K562 (cell line): Measurements from ENCODE around the gene KLHL22. TPM values are rescaled to one million over a fixed set of nuclear protein-coding genes. Genes with fewer than 3 reads are reported as not detected.

Experiments used
- ESRRA ChIP-seq: fragments of 450-650 bp; IDR thresholded peaks from 2 replicates; pipeline ENCODE4 v1.6.1; 2014; ENCODE audit warnings: low read depth, mild to moderate bottlenecking, moderate library complexity, borderline replicate concordance
- KDM5B ChIP-seq: fragments of 200-600 bp; sonication (generic); IDR thresholded peaks from 2 replicates; pipeline ENCODE4 v1.6.1; 2012; ENCODE audit warnings: low read depth, mild to moderate bottlenecking, moderate library complexity, low read length, control low read depth, inconsistent platforms; ENCODE audit not compliant: insufficient replicate concordance
- KLF16 ChIP-seq: IDR thresholded peaks from 2 replicates; pipeline ENCODE4 v1.6.1; 2016; ENCODE audit warnings: antibody characterized with exemption
- NCOA6 ChIP-seq: fragments of 450-650 bp; IDR thresholded peaks from 2 replicates; pipeline ENCODE4 v1.6.1; 2017; ENCODE audit warnings: mild to moderate bottlenecking
- SRSF7 ChIP-seq: fragments of 200-400 bp; formaldehyde crosslinking; optimal IDR thresholded peaks from 2 replicates; pipeline ENCODE3; 2017; ENCODE audit warnings: mild to moderate bottlenecking, low read depth, low read length
- polyA plus RNA-seq, 8 experiments: library from polyadenylated mRNA; depleted of rRNA in 4 of 8; stranded (reverse) in 5 of 8; unstranded in 3 of 8; fragments of >200 nt; fragmentation: Nextera tagmentation in 2 of 8; fragmentation: Illumina TruSeq in 1 of 8; extraction: Ambion mirVana in 2 of 8; extraction: Trizol in 1 of 8; gene quantifications; 2 replicates each; pipeline versions ENCODE4 v1.2.1 to v1.2.3, GENCODE V29; 2011 to 2014; ENCODE audit warnings: inconsistent platforms in 1 of 8, missing spikeins in 1 of 8
- total RNA-seq, 7 experiments: library from RNA; depleted of rRNA in 6 of 7; stranded (reverse); fragments of >200 nt in 6 of 7; fragmentation: Illumina TruSeq in 2 of 7; extraction: Trizol in 2 of 7; gene quantifications; 2 replicates each; pipeline versions ENCODE4 v1.2.1 to v1.2.3, GENCODE V29; 2011 to 2021; ENCODE audit warnings: low replicate concordance in 1 of 7
- TF ChIP-seq, protein P1 (sequence below): fragments of 200-600 bp; sonication (generic); IDR thresholded peaks from one replicate; pipeline ENCODE4 v1.6.1; 2012; ENCODE audit warnings: mild to moderate bottlenecking, low read depth, low read length, inconsistent platforms
- TF ChIP-seq, protein P2 (sequence below): fragments of 450-650 bp; formaldehyde crosslinking; IDR thresholded peaks from 2 replicates; pipeline ENCODE4 v1.4.0; 2020; ENCODE audit warnings: mild to moderate bottlenecking, moderate library complexity
- TF ChIP-seq, protein P3 (sequence below): sonication (generic); formaldehyde crosslinking; IDR thresholded peaks from 2 replicates; pipeline ENCODE4 v1.8.1; 2023; ENCODE audit warnings: mild to moderate bottlenecking, missing genetic modification reagents, moderate library complexity
- TF ChIP-seq, protein P4 (sequence below): fragments of 250-450 bp; sonication (Bioruptor Pico); IDR thresholded peaks from 2 replicates; pipeline ENCODE4 v1.4.0; 2020; ENCODE audit warnings: mild to moderate bottlenecking, moderate library complexity, borderline replicate concordance

The KLHL22 gene
- total and polyA plus RNA-seq, 9 of the 15 experiments (the other 6 are each of a cell fraction or from before 2014, with no cell fraction given) = 1.3 to 25.6 (median 15.2) TPM

DNA sequence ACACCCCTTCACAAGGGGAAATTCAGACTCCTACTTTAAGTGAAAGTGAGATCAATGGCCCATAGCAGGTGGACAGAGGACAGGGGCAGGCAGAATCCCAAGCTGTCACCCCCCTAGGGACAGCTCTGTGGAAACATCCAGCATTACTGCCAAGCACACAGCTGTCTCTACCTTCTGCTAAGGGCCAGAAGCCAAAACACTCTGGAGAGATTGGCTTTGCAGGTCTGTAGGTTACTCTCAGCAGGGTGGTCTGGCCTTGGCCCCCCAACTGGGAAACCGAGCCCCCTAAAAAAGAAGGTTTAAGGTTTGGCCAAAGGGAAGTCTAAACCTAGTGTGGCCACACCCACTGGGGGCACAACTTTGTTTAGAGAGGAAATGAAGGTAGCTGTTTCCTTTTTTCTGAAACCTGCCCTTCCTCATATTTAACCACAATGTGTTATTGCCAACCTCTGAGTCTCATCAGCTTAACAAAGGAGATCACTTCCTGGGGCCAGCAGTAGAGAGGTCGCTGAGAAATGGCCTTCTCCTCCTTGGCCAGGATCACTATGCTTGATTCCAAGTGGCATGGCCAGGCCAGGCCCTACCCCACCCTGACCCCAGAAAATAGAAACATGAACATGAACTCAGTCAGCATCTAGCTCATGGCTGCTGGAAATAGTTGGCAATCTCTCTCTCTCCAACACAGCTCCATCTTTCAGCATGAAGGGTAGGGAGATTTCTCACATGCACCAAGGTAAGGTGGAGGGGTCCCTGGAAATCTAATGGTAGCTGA lies 32.1 kb downstream of the KLHL22 start (continued):
- TF ChIP-seq, protein P1, sequence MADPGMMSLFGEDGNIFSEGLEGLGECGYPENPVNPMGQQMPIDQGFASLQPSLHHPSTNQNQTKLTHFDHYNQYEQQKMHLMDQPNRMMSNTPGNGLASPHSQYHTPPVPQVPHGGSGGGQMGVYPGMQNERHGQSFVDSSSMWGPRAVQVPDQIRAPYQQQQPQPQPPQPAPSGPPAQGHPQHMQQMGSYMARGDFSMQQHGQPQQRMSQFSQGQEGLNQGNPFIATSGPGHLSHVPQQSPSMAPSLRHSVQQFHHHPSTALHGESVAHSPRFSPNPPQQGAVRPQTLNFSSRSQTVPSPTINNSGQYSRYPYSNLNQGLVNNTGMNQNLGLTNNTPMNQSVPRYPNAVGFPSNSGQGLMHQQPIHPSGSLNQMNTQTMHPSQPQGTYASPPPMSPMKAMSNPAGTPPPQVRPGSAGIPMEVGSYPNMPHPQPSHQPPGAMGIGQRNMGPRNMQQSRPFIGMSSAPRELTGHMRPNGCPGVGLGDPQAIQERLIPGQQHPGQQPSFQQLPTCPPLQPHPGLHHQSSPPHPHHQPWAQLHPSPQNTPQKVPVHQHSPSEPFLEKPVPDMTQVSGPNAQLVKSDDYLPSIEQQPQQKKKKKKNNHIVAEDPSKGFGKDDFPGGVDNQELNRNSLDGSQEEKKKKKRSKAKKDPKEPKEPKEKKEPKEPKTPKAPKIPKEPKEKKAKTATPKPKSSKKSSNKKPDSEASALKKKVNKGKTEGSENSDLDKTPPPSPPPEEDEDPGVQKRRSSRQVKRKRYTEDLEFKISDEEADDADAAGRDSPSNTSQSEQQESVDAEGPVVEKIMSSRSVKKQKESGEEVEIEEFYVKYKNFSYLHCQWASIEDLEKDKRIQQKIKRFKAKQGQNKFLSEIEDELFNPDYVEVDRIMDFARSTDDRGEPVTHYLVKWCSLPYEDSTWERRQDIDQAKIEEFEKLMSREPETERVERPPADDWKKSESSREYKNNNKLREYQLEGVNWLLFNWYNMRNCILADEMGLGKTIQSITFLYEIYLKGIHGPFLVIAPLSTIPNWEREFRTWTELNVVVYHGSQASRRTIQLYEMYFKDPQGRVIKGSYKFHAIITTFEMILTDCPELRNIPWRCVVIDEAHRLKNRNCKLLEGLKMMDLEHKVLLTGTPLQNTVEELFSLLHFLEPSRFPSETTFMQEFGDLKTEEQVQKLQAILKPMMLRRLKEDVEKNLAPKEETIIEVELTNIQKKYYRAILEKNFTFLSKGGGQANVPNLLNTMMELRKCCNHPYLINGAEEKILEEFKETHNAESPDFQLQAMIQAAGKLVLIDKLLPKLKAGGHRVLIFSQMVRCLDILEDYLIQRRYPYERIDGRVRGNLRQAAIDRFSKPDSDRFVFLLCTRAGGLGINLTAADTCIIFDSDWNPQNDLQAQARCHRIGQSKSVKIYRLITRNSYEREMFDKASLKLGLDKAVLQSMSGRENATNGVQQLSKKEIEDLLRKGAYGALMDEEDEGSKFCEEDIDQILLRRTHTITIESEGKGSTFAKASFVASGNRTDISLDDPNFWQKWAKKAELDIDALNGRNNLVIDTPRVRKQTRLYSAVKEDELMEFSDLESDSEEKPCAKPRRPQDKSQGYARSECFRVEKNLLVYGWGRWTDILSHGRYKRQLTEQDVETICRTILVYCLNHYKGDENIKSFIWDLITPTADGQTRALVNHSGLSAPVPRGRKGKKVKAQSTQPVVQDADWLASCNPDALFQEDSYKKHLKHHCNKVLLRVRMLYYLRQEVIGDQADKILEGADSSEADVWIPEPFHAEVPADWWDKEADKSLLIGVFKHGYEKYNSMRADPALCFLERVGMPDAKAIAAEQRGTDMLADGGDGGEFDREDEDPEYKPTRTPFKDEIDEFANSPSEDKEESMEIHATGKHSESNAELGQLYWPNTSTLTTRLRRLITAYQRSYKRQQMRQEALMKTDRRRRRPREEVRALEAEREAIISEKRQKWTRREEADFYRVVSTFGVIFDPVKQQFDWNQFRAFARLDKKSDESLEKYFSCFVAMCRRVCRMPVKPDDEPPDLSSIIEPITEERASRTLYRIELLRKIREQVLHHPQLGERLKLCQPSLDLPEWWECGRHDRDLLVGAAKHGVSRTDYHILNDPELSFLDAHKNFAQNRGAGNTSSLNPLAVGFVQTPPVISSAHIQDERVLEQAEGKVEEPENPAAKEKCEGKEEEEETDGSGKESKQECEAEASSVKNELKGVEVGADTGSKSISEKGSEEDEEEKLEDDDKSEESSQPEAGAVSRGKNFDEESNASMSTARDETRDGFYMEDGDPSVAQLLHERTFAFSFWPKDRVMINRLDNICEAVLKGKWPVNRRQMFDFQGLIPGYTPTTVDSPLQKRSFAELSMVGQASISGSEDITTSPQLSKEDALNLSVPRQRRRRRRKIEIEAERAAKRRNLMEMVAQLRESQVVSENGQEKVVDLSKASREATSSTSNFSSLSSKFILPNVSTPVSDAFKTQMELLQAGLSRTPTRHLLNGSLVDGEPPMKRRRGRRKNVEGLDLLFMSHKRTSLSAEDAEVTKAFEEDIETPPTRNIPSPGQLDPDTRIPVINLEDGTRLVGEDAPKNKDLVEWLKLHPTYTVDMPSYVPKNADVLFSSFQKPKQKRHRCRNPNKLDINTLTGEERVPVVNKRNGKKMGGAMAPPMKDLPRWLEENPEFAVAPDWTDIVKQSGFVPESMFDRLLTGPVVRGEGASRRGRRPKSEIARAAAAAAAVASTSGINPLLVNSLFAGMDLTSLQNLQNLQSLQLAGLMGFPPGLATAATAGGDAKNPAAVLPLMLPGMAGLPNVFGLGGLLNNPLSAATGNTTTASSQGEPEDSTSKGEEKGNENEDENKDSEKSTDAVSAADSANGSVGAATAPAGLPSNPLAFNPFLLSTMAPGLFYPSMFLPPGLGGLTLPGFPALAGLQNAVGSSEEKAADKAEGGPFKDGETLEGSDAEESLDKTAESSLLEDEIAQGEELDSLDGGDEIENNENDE = peak; percentile 25
- TF ChIP-seq SRSF7 = no peak
- no peak for TF ChIP-seq NCOA6
- TF ChIP-seq, protein P2, sequence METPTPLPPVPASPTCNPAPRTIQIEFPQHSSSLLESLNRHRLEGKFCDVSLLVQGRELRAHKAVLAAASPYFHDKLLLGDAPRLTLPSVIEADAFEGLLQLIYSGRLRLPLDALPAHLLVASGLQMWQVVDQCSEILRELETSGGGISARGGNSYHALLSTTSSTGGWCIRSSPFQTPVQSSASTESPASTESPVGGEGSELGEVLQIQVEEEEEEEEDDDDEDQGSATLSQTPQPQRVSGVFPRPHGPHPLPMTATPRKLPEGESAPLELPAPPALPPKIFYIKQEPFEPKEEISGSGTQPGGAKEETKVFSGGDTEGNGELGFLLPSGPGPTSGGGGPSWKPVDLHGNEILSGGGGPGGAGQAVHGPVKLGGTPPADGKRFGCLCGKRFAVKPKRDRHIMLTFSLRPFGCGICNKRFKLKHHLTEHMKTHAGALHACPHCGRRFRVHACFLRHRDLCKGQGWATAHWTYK = no peak
- TF ChIP-seq KDM5B = peak; percentile 38
- no peak for TF ChIP-seq ESRRA
- TF ChIP-seq, protein P3, sequence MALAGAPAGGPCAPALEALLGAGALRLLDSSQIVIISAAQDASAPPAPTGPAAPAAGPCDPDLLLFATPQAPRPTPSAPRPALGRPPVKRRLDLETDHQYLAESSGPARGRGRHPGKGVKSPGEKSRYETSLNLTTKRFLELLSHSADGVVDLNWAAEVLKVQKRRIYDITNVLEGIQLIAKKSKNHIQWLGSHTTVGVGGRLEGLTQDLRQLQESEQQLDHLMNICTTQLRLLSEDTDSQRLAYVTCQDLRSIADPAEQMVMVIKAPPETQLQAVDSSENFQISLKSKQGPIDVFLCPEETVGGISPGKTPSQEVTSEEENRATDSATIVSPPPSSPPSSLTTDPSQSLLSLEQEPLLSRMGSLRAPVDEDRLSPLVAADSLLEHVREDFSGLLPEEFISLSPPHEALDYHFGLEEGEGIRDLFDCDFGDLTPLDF (CRISPR knock-in tag) = no peak
- TF ChIP-seq, protein P4, sequence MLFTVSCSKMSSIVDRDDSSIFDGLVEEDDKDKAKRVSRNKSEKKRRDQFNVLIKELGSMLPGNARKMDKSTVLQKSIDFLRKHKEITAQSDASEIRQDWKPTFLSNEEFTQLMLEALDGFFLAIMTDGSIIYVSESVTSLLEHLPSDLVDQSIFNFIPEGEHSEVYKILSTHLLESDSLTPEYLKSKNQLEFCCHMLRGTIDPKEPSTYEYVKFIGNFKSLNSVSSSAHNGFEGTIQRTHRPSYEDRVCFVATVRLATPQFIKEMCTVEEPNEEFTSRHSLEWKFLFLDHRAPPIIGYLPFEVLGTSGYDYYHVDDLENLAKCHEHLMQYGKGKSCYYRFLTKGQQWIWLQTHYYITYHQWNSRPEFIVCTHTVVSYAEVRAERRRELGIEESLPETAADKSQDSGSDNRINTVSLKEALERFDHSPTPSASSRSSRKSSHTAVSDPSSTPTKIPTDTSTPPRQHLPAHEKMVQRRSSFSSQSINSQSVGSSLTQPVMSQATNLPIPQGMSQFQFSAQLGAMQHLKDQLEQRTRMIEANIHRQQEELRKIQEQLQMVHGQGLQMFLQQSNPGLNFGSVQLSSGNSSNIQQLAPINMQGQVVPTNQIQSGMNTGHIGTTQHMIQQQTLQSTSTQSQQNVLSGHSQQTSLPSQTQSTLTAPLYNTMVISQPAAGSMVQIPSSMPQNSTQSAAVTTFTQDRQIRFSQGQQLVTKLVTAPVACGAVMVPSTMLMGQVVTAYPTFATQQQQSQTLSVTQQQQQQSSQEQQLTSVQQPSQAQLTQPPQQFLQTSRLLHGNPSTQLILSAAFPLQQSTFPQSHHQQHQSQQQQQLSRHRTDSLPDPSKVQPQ (CRISPR knock-in tag) = no peak
- TF ChIP-seq KLF16 = no peak
